Activated CD8-positive, alpha-beta memory T cell treated with anti-CD3 and anti-CD28 coated beads, Interleukin-2, amount 50 U/mL, for 48 hours (primary cell): ENCODE results near the gene PCDHA7.
"Not testable (repeated sequence)": the region's sequence is repeated elsewhere in the genome, so short reads cannot be mapped to it uniquely, and the experiment has no call there.

Experiments used
- DNase-seq: peaks from one replicate; pipeline ENCODE4 v3.0.0-alpha.2; 2020

The PCDHA7 gene, protein sequence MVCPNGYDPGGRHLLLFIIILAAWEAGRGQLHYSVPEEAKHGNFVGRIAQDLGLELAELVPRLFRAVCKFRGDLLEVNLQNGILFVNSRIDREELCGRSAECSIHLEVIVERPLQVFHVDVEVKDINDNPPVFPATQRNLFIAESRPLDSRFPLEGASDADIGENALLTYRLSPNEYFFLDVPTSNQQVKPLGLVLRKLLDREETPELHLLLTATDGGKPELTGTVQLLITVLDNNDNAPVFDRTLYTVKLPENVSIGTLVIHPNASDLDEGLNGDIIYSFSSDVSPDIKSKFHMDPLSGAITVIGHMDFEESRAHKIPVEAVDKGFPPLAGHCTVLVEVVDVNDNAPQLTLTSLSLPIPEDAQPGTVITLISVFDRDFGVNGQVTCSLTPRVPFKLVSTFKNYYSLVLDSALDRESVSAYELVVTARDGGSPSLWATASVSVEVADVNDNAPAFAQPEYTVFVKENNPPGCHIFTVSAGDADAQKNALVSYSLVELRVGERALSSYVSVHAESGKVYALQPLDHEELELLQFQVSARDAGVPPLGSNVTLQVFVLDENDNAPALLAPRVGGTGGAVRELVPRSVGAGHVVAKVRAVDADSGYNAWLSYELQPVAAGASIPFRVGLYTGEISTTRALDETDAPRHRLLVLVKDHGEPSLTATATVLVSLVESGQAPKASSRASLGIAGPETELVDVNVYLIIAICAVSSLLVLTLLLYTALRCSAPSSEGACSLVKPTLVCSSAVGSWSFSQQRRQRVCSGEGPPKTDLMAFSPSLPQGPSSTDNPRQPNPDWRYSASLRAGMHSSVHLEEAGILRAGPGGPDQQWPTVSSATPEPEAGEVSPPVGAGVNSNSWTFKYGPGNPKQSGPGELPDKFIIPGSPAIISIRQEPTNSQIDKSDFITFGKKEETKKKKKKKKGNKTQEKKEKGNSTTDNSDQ

DNA sequence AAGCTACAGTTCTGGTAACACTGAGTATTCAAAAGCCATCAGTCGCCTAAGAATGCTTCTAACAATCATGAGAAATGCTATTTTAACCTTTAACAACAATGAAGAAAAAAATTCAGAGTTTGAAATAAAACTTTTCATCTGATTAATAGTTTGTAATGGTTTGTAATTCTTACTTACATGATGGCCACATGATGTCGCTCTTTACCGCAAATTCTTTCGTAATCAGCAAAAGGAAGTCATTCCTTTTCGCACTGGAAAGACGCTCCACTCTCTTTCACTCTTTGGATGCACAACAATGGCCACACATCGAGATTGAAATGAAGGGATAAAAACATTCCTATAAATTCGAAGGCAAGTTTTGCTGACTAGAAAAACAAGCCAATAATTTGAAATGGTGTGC is at the start of gene PCDHA7:
Gene PCDHA7, plus strand, starts transcription at position 277 of the 400 bp plus-strand sequence. Its CDS starts 115 bp downstream, at position 392.
- no peak for DNase-seq

DNA sequence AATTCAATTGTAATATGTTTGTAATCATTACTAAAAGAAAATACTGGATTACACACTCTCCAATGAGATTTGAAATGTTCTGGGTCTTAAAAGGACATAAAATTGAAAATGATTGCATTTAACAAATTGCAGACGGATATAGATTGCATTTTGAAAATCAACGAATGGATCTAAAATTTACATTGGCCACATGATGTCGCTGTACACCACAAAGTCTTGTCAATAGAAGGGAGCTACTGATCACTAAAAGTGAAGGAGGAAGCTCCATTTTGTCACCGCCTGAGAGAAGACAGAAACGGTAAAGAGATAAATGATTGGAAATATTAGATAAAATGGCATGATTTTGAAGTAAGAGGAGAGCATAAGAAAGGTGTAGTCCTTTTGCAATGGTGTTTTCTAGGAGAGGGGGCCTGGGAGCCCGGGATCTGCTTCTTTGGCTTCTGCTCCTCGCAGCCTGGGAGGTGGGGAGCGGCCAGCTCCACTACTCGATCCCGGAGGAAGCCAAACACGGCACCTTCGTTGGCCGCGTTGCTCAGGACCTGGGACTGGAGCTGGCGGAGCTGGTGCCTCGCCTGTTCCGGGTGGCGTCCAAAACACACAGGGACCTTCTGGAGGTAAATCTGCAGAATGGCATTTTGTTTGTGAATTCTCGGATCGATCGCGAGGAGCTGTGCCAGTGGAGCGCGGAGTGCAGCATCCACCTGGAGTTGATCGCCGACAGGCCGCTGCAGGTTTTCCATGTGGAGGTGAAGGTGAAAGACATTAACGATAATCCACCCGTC is 48.0 kb upstream of the PCDHA7 start, which contains the start of gene PCDHA1:
Gene PCDHA1, plus strand, starts transcription at position 236 of the 782 bp plus-strand sequence.
- DNase-seq, result no peak

DNA sequence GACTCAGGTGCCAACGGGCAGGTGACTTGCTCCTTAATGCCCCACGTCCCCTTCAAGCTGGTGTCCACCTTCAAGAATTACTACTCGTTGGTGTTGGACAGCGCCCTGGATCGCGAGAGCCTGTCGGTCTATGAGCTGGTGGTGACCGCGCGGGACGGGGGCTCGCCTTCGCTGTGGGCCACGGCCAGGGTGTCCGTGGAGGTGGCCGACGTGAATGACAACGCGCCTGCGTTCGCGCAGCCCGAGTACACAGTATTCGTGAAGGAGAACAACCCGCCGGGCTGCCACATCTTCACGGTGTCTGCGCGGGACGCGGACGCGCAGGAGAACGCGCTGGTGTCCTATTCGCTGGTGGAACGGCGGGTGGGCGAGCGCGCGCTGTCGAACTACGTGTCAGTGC is 46.6 kb upstream of the PCDHA7 start:
- not testable (repeated sequence) for DNase-seq

- not testable (repeated sequence) for DNase-seq
These were observed 46.1 kb upstream of the PCDHA7 start for GRCh38 chr5:140787849-140788504.

DNA sequence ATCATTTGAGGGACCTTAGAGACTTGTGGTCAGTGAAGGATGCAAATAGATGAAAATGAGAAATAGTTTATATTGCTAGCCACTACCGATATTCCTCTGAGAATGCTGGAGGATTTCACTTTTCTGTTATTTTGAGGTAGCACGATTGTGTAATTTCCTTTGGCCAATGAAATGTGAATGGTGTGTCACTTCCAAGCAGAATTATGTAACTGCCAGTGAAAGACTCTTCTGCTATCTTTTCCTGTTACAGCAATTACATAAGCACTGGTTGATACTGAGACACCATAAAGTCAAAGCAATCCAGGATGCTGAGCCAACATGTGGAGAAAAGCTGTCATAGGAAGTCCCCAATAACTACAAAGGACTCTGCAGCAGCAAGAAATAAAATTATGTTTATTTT is 43.0 kb upstream of the PCDHA7 start:
- no peak for DNase-seq

- DNase-seq, result no peak
These were observed 39.3 kb upstream of the PCDHA7 start, which contains the start of gene PCDHA2 for GRCh38 chr5:140794595-140795258. PCDHA2 (plus strand) TSS chr5:140794852.

GRCh38 chr5:140795259-140795641 is 38.8 kb upstream of the PCDHA7 start:
- no peak for DNase-seq

DNA sequence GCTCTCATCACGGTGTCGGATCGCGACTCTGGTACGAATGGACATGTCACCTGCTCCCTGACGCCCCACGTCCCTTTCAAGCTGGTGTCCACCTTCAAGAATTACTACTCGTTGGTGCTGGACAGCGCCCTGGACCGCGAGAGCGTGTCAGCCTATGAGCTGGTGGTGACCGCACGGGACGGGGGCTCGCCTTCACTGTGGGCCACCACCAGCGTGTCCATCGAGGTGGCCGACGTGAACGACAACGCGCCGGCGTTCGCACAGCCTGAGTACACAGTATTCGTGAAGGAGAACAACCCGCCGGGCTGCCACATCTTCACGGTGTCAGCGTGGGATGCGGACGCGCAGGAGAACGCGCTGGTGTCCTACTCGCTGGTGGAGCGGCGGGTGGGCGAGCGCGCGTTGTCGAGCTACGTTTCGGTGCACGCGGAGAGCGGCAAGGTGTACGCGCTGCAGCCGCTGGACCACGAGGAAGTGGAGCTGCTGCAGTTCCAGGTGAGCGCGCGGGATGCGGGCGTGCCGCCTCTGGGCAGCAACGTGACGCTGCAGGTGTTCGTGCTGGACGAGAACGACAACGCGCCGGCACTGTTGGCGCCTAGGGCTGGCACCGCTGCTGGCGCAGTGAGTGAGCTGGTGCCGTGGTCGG is 37.9 kb upstream of the PCDHA7 start:
- not testable (repeated sequence) for DNase-seq

DNA sequence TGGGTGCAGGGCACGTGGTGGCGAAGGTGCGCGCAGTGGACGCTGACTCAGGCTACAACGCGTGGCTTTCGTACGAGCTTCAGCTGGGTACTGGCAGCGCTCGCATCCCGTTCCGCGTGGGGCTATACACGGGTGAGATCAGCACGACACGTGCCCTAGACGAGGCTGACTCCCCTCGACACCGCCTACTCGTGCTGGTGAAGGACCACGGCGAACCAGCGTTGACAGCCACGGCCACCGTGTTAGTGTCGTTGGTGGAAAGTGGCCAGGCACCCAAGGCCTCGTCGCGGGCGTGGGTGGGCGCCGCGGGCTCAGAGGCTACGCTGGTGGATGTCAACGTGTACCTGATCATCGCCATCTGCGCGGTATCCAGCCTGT is 37.4 kb upstream of the PCDHA7 start:
- DNase-seq, result no peak

- DNase-seq, result no peak
These were observed 33.1 kb upstream of the PCDHA7 start, which contains the start of gene PCDHA3 for GRCh38 chr5:140800816-140801493. PCDHA3 (plus strand) TSS chr5:140801057.

- no peak for DNase-seq
These were observed 32.6 kb upstream of the PCDHA7 start for GRCh38 chr5:140801494-140801841.

- not testable (repeated sequence) for DNase-seq
These were observed 31.7 kb upstream of the PCDHA7 start for GRCh38 chr5:140802381-140802780.

DNA sequence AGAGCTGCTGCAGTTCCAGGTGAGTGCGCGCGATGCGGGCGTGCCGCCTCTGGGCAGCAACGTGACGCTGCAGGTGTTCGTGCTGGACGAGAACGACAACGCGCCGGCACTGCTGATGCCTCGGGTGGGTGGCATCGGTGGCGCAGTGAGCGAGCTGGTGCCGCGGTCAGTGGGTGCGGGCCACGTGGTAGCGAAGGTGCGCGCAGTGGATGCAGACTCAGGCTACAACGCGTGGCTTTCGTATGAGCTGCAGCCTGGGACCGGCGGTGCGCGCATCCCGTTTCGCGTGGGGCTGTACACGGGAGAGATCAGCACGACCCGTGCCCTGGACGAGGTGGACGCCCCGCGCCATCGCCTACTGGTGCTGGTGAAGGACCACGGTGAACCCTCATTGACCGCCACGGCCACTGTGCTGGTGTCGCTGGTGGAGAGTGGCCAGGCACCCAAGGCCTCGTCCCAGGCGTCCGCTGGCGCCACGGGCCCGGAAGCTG is 31.2 kb upstream of the PCDHA7 start:
- no peak for DNase-seq

- DNase-seq, result no peak
These were observed 27.0 kb upstream of the PCDHA7 start, which contains the start of gene PCDHA4 for GRCh38 chr5:140806834-140807775. PCDHA4 (plus strand) TSS chr5:140807068.

GRCh38 chr5:140808241-140808888 is 25.7 kb upstream of the PCDHA7 start:
- DNase-seq, result not testable (repeated sequence)

- no peak for DNase-seq
These were observed 25.2 kb upstream of the PCDHA7 start for GRCh38 chr5:140808889-140809291.

DNA sequence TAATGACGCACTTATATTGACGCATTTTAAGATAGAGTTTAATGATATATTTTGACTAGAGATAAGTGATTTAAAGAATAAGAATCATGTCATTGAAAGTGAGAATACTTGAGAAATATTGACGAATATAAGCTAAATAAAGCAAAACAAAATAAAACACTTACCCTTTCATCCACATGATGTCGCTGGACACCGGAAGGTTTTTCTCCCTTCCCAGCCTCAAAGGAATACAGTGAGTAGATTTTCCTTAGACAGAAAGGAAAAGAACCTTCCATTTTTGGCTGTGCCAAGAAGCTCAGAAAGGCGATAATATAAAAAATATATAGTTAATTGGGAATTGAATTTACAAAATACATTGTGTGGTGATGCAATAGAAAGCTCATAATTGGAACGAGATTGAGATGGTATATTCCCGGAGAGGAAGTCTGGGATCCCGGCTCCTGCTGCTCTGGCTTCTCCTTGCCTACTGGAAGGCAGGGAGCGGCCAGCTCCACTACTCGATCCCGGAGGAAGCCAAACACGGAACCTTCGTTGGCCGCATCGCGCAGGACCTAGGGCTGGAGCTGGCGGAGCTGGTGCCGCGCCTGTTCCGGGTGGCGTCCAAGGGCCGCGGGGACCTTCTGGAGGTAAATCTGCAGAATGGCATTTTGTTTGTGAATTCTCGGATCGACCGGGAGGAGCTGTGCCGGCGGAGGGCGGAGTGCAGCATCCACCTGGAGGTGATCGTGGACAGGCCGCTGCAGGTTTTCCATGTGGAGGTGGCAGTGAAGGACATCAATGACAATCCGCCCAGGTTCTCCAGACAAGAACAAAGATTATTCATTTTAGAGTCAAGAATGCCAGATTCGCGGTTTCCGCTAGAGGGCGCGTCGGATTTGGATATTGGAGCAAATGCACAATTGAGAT is 12.4 kb upstream of the PCDHA7 start, which contains the start of gene PCDHA5:
Gene PCDHA5, plus strand, starts transcription at position 239 of the 906 bp plus-strand sequence.
- DNase-seq, result peak; percentile 66
